Spleen (tissue), 11 donors: ENCODE results near the gene TMEM204. TPM values are rescaled to one million over a fixed set of nuclear protein-coding genes. Genes with fewer than 3 reads are reported as not detected.

Experiments
- DNase-seq: peaks from one replicate; pipeline ENCODE4 v3.0.0-alpha.2; 2020
- H3K27ac ChIP-seq, 8 donors: fragments of 200-600 bp; sonication (generic) in 7 of 8; 1 replicate in 4 of 8; 2 replicates in 4 of 8; pipeline versions ENCODE4 v1.5.0 to v1.8.0; 2016 to 2021; ENCODE audit warnings: inconsistent platforms in 4 of 8, mild to moderate bottlenecking in 4 of 8, moderate library complexity in 1 of 8
- H3K27me3 ChIP-seq, 7 donors: fragments of 200-600 bp; sonication (generic) in 6 of 7; replicated peaks in 1 of 7; 1 replicate in 4 of 7; 2 replicates in 3 of 7; pipeline versions ENCODE4 v1.5.0 to v1.8.0; 2016 to 2021; ENCODE audit warnings: inconsistent platforms in 3 of 7, mild to moderate bottlenecking in 1 of 7
- H3K36me3 ChIP-seq, 6 donors: fragments of 200-600 bp; sonication (generic) in 5 of 6; 1 replicate in 4 of 6; 2 replicates in 2 of 6; pipeline versions ENCODE4 v1.5.0 to v1.8.0; 2016 to 2021; ENCODE audit warnings: inconsistent platforms in 2 of 6
- H3K4me1 ChIP-seq, 6 donors: fragments of 200-600 bp; sonication (generic) in 5 of 6; 1 replicate in 3 of 6; 2 replicates in 3 of 6; pipeline versions ENCODE4 v1.5.0 to v1.8.0; 2016 to 2021; ENCODE audit warnings: inconsistent platforms in 3 of 6
- H3K4me3 ChIP-seq, 8 donors: fragments of 200-600 bp; sonication (generic) in 7 of 8; 1 replicate in 4 of 8; 2 replicates in 4 of 8; pipeline versions ENCODE4 v1.5.0 to v1.8.0; 2016 to 2021; ENCODE audit warnings: inconsistent platforms in 4 of 8, mild to moderate bottlenecking in 4 of 8, moderate library complexity in 2 of 8
- H3K9me3 ChIP-seq, 8 donors: fragments of 200-600 bp; sonication (generic) in 7 of 8; 1 replicate in 4 of 8; 2 replicates in 4 of 8; pipeline versions ENCODE4 v1.5.0 to v1.8.0; 2016 to 2021; ENCODE audit warnings: inconsistent platforms in 4 of 8
- CTCF ChIP-seq, 11 experiments: fragments of 200-600 bp in 7 of 11; fragments of 450-650 bp in 4 of 11; sonication (generic) in 4 of 11; IDR thresholded peaks in 8 of 11; conservative IDR thresholded peaks in 3 of 11; 1 replicate in 7 of 11; 2 replicates in 4 of 11; pipeline versions ENCODE4 v1.4.0 to v1.8.0; 2016 to 2021; ENCODE audit warnings: antibody characterized with exemption in 11 of 11, inconsistent platforms in 4 of 11, mild to moderate bottlenecking in 1 of 11
- POLR2A ChIP-seq, 3 donors: fragments of 450-650 bp; IDR thresholded peaks; one replicate each; pipeline ENCODE4 v1.5.1; 2017; ENCODE audit warnings: antibody characterized with exemption in 3 of 3, mild to moderate bottlenecking in 1 of 3
- POLR2AphosphoS5 ChIP-seq, 3 donors: sonication (generic); formaldehyde crosslinking; IDR thresholded peaks; one replicate each; pipeline ENCODE4 v1.5.1; 2017; ENCODE audit warnings: antibody characterized with exemption in 3 of 3
- WGBS, 5 donors: extraction: QIAGEN DNeasy Blood & Tissue Kit in 3 of 5; methylation state at CpG; one replicate each; pipeline versions ENCODE4 v1.1.5 to v1.1.7; 2013 to 2018; 5-methylcytosine and 5-hydroxymethylcytosine counted together
- intact Hi-C: fragments of 100-400 bp; cut with DNase I; formaldehyde crosslinking; loops from one replicate; pipeline ENCODE4 v1.15.0; 2023; ENCODE audit warnings: low total_unique reads
- polyA plus RNA-seq, 3 donors: library from polyadenylated mRNA; stranded (reverse); fragments of 200-250 nt; gene quantifications; one replicate each; pipeline ENCODE4 v1.2.1, GENCODE V29; 2013
- total RNA-seq, 7 donors: library from RNA; depleted of rRNA in 3 of 7; stranded (reverse); fragments of >200 nt in 3 of 7; fragmentation: NEBNext Ultra II Directional in 4 of 7; extraction: Animal tissue kit (Norgen Biotek cat#: 25700) in 4 of 7; gene quantifications; one replicate each; pipeline versions ENCODE4 v1.1.0 to v1.2.1, GENCODE V29; 2016 to 2021
- donor health status: healthy with polysubstance abuse.
- donor health status: DM: no; HTN: no; CAD: no; lungs with moderate emphysema.
- donor health status: DM: no; HTN: no; CAD: no.
- donor health status: Bipolar disorder and iron deficiency.
- donor health status: healthy.
- donor health status: DM: no; HTN: no; CAD: no.
- donor health status: DM: yes; HTN: yes; CAD: no.

The TMEM204 gene
- total and polyA plus RNA-seq, 10 donors, result 10.1 to 47.1 (median 23.1) TPM

DNA sequence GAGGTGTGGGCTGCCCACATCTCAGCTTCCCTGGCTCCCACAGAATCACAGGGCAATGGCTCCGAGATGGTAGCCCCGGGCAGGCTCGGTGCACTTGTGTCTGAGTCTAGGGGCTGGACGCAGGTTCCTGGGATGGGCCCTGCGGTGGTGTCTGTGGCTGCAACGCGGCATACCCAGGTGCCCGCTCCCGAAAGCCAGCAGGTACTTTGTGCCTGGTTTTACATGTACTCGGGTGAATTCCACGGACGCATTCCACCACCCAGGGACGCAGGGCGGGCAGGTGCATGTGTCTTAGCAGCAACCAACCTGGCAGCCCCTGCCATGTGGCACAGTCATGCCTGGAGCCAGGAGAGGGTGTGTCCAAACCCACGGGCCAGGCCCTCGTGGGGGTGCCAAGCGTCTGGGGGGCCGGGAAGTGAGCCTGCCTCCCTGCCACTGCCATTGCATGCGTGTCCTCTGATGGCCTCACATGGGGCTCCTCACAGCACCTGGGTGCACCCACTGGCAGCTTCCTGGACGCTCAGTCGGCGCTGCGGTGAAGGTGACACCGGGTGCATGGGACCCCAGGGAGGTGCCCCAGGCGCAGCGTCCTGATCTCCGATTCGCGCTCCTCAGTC is 4.4 kb upstream of the TMEM204 start:
- Histone ChIP-seq H3K36me3 (peaks cover 0 to 9% (median 0%) of the 10 kb centered on the region in 6 donors), H3K27ac (no peak overlapping the region), H3K4me3 (no peak overlapping the region), H3K4me1 (peaks cover 12 to 76% (median 52%) of the 10 kb centered on the region in 6 donors), H3K9me3 (no peaks in the 10 kb centered on the region), H3K27me3 (peaks cover 0 to 8% (median 5%) of the 10 kb centered on the region in 7 donors)
- intact Hi-C loops, result no loop called here
- no peak for TF ChIP-seq POLR2AphosphoS5 (IDR thresholded peaks at IDR 0.05)
- TF ChIP-seq POLR2A (IDR thresholded peaks at IDR 0.05), result no peak
- no peak for TF ChIP-seq CTCF (IDR thresholded peaks at IDR 0.05 in 8 of 11, conservative IDR thresholded peaks at IDR 0.05 in 3 of 11)
- no peak for DNase-seq
- WGBS, 5 donors, result 88 to 94% (median 92%) methylated on average over 15 to 29 of the region's 29 CpGs

DNA sequence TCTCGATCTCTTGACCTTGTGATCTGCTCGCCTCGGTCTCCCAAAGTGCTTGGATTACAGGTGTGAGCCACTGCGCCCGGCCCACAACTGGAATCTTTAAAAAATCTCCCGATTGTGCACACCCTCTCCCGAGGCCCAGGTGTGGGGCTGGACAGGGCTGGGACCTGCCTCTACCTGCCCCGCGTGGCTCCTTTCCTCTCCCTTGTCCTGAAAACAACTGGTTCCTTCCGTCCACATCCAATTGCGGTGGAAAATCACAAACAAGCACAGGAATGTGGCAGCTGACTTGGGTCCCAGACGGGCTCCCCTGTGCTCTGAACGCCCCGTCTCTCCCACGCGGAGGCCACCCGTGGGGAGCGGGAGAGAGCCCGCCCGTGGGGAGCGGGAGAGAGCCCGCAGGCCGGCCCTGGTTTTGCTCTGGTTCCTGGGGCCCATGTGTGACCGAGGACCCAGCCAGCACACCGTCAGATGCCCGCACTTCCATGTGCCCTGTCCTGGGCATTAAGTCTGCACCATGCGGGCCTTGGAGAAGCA is 3.0 kb upstream of the TMEM204 start:
- H3K27ac ChIP-seq, result peak overlapping the region in 6 of 8 donors; percentile 49 to 95 (median 90)
- intact Hi-C loops, result no loop called here
- peaks cover 12 to 89% (median 63%) of the 10 kb centered on the region in 6 donors for H3K4me1 ChIP-seq
- peaks cover 0 to 16% (median 5%) of the 10 kb centered on the region in 7 donors for H3K27me3 ChIP-seq
- no peak for DNase-seq
- no peak for TF ChIP-seq POLR2AphosphoS5 (IDR thresholded peaks at IDR 0.05)
- no peak for TF ChIP-seq POLR2A (IDR thresholded peaks at IDR 0.05)
- TF ChIP-seq CTCF (IDR thresholded peaks at IDR 0.05 in 8 of 11, conservative IDR thresholded peaks at IDR 0.05 in 3 of 11), result no peak
- peaks cover 0 to 1% (median 0%) of the 10 kb centered on the region in 6 donors for H3K36me3 ChIP-seq
- no peak overlapping the region for H3K4me3 ChIP-seq
- no peaks in the 10 kb centered on the region for H3K9me3 ChIP-seq
- WGBS, 5 donors, result 94 to 95% (median 94%) methylated on average over 22 to 27 of the region's 27 CpGs

GRCh38 chr16:1530883-1531637 is 2.4 kb upstream of the TMEM204 start:
- Histone ChIP-seq H3K4me3 (peak overlapping the region in 1 of 8 donors; percentile 17), H3K4me1 (peaks cover 18 to 93% (median 69%) of the 10 kb centered on the region in 6 donors), H3K9me3 (no peaks in the 10 kb centered on the region), H3K27ac (peak overlapping the region; percentile 63 to 95 (median 90)), H3K36me3 (peaks cover 0 to 8% (median 0%) of the 10 kb centered on the region in 6 donors), H3K27me3 (peaks cover 0 to 19% (median 5%) of the 10 kb centered on the region in 7 donors)
- TF ChIP-seq CTCF (IDR thresholded peaks at IDR 0.05 in 8 of 11, conservative IDR thresholded peaks at IDR 0.05 in 3 of 11) (no peak), POLR2AphosphoS5 (IDR thresholded peaks at IDR 0.05) (peak; percentile 39 to 73 (median 64))
- WGBS, 5 donors, result 71 to 85% (median 79%) methylated on average over 18 to 35 of the region's 35 CpGs
- no peak for DNase-seq
- intact Hi-C loops, result no loop called here

DNA sequence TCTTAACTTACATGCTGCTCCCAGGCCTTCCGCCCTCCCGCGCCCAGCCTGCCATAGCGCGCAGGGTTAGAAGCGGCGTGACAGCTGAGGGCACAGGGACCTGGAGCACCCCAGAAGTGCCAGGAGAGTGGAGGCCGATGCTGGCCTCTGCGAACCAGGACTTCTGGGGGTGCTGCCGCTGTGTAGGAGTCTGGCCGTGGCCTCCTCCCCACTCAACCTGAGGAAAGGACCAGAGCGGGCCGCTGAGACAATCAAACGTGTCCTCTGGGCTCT is 1.9 kb upstream of the TMEM204 start:
- H3K4me3 ChIP-seq, result peak overlapping the region in 1 of 8 donors; percentile 17
- no peak for TF ChIP-seq POLR2AphosphoS5 (IDR thresholded peaks at IDR 0.05)
- WGBS, 5 donors, result 89 to 94% (median 93%) methylated on average over 14 of the region's 14 CpGs

More for the DNA sequence above, 1.9 kb upstream of the TMEM204 start:
- no peak for DNase-seq
- Histone ChIP-seq H3K4me1 (peaks cover 21 to 93% (median 72%) of the 10 kb centered on the region in 6 donors), H3K27ac (peak overlapping the region; percentile 63 to 95 (median 90)), H3K36me3 (peaks cover 0 to 13% (median 3%) of the 10 kb centered on the region in 6 donors), H3K27me3 (peaks cover 0 to 22% (median 5%) of the 10 kb centered on the region in 7 donors), H3K9me3 (no peaks in the 10 kb centered on the region)
- intact Hi-C loops, result no loop called here
